NCI-H1092 (cell line): ENCODE data around the gene B3GALT4.
"Not testable (repeated sequence)": the region's sequence is repeated elsewhere in the genome, so short reads cannot be mapped to it uniquely, and the experiment has no call there.

Experiments
- DNase-seq: peaks from one replicate; lab custom pipeline; 2025; lab: John Stamatoyannopoulos, UW

The B3GALT4 gene

GRCh38 chr6:33276864-33277662 is at the start of gene B3GALT4:
B3GALT4 (plus strand) TSS chr6:33277123; CDS start chr6:33277420, 297 bp downstream.
- peak; percentile 20 for DNase-seq

GRCh38 chr6:33235221-33235634 is 41.7 kb upstream of the B3GALT4 start:
- DNase-seq = no peak

- DNase-seq = no peak
These were observed 40.6 kb upstream of the B3GALT4 start for GRCh38 chr6:33236328-33236727.

GRCh38 chr6:33236852-33237251 is 40.1 kb upstream of the B3GALT4 start:
- no peak for DNase-seq

- no peak for DNase-seq
These were observed 39.2 kb upstream of the B3GALT4 start for GRCh38 chr6:33237741-33238140.

- no peak for DNase-seq
These were observed 35.0 kb upstream of the B3GALT4 start for GRCh38 chr6:33241968-33242367.

GRCh38 chr6:33243476-33243875 is 33.4 kb upstream of the B3GALT4 start:
- DNase-seq = no peak

- DNase-seq = peak; percentile 62
These were observed 28.8 kb upstream of the B3GALT4 start for GRCh38 chr6:33247977-33248642.

- DNase-seq = no peak
These were observed 28.3 kb upstream of the B3GALT4 start for GRCh38 chr6:33248643-33248931.

GRCh38 chr6:33248932-33249731 is 27.8 kb upstream of the B3GALT4 start:
- peak; percentile 95 for DNase-seq

GRCh38 chr6:33249732-33250630 is 26.9 kb upstream of the B3GALT4 start:
- no peak for DNase-seq

- DNase-seq = no peak
These were observed 26.2 kb upstream of the B3GALT4 start for GRCh38 chr6:33250731-33251130.

GRCh38 chr6:33251395-33252012 is 25.4 kb upstream of the B3GALT4 start:
- no peak for DNase-seq

GRCh38 chr6:33252759-33253158 is 24.2 kb upstream of the B3GALT4 start:
- DNase-seq = no peak

- no peak for DNase-seq
These were observed 22.3 kb upstream of the B3GALT4 start for GRCh38 chr6:33254591-33254990.

GRCh38 chr6:33259032-33259431 is 17.9 kb upstream of the B3GALT4 start:
- DNase-seq = no peak

- DNase-seq = not testable (repeated sequence)
These were observed 14.4 kb upstream of the B3GALT4 start for GRCh38 chr6:33262490-33262889.

GRCh38 chr6:33264015-33264414 is 12.9 kb upstream of the B3GALT4 start:
- no peak for DNase-seq

GRCh38 chr6:33271117-33271467 is 5.8 kb upstream of the B3GALT4 start:
- DNase-seq = no peak

- peak; percentile 95 for DNase-seq
These were observed 5.3 kb upstream of the B3GALT4 start, which contains the start of the genes RPS18 and VPS52 for GRCh38 chr6:33271468-33272274. RPS18 (plus strand) TSS chr6:33272075; CDS start chr6:33272120, 45 bp downstream. VPS52 (minus strand) TSS chr6:33271876; CDS start chr6:33271675, 201 bp downstream.
